Testis (tissue), 3 donors: ENCODE data around the gene STYXL1. TPM values are rescaled to one million over a fixed set of nuclear protein-coding genes. Genes with fewer than 3 reads are reported as not detected.

ENCODE experiments used
- DNase-seq: peaks from one replicate; pipeline ENCODE4 v3.0.0-alpha.2; 2019
- H3K27ac ChIP-seq, 2 donors: fragments of 200-600 bp; sonication (generic); one replicate each; pipeline ENCODE4 v1.5.1; 2019
- H3K27me3 ChIP-seq: fragments of 200-600 bp; sonication (generic); one replicate; pipeline ENCODE4 v1.5.1; 2019
- H3K36me3 ChIP-seq: fragments of 200-600 bp; sonication (generic); one replicate; pipeline ENCODE4 v1.5.1; 2017; ENCODE audit warnings: low read depth; ENCODE audit errors: missing control alignments
- H3K4me1 ChIP-seq: fragments of 200-600 bp; sonication (generic); one replicate; pipeline ENCODE4 v1.5.1; 2019
- H3K4me3 ChIP-seq, 2 donors: fragments of 200-600 bp; sonication (generic); one replicate each; pipeline ENCODE4 v1.5.1; 2017 to 2019
- H3K9me3 ChIP-seq: fragments of 200-600 bp; sonication (generic); one replicate; pipeline ENCODE4 v1.5.1; 2017
- CTCF ChIP-seq, 3 experiments: fragments of 450-650 bp in 2 of 3; fragments of 200-600 bp in 1 of 3; sonication (generic) in 1 of 3; IDR thresholded peaks; one replicate each; pipeline ENCODE4 v1.5.1; 2016 to 2019; ENCODE audit warnings: antibody characterized with exemption in 3 of 3, mild to moderate bottlenecking in 2 of 3, moderate library complexity in 1 of 3
- POLR2A ChIP-seq: fragments of 450-650 bp; IDR thresholded peaks from one replicate; pipeline ENCODE4 v1.6.1; 2017; ENCODE audit warnings: antibody characterized with exemption, mild to moderate bottlenecking, moderate library complexity
- WGBS, 2 donors: methylation state at CpG; one replicate each; pipeline ENCODE4 v1.1.5; 2018; 5-methylcytosine and 5-hydroxymethylcytosine counted together
- intact Hi-C: fragments of 100-400 bp; cut with DNase I; formaldehyde crosslinking; loops from one replicate; pipeline ENCODE4 v1.15.1; 2023; ENCODE audit warnings: low total_unique reads
- polyA plus RNA-seq: library from polyadenylated mRNA; stranded (reverse); fragments of 350-450 nt; fragmentation: Illumina TruSeq; extraction: RNeasy Lipid Tissue Mini Kit (QIAGEN cat#74804); gene quantifications from one replicate; pipeline ENCODE4 v1.2.3, GENCODE V29; 2014; ENCODE audit warnings: low read depth, low replicate concordance; ENCODE audit not compliant: insufficient read depth
- total RNA-seq, 2 donors: library from RNA; depleted of rRNA; stranded (reverse); fragments of >200 nt; gene quantifications; one replicate each; pipeline ENCODE4 v1.2.3, GENCODE V29; 2016

The STYXL1 gene
- total and polyA plus RNA-seq, 3 donors from 2014 or later = 47.0 to 122 (median 48.3) TPM

DNA sequence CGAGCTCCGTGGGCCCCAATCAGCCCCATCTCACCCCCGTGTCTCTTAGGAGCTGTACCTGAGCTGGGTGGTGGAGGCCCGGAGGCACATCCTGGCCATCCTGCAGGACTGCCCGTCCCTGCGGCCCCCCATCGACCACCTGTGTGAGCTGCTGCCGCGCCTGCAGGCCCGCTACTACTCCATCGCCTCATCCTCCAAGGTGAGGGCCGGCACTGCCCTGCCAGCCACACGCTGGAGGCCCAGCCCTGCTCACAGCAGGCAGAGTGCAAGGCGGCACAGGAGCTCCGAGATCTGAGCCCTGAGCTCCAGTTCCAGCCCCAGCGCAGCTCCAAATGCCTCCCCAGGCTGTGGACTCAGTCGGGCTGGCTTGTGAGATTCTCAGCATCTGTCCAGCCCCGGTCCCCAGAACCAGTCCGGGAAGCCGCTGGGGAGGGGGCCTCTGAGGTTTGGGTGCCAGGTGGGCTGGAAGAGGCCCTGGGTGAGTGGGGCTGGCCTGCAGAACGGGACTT is 62.7 kb downstream of the STYXL1 start:
- Histone ChIP-seq H3K4me3 (no peak overlapping the region), H3K27me3 (no peaks in the 10 kb centered on the region), H3K27ac (peak overlapping the region in 1 of 2 donors; percentile 39), H3K36me3 (no peaks in the 10 kb centered on the region), H3K9me3 (no peaks in the 10 kb centered on the region), H3K4me1 (peaks cover 25% of the 10 kb centered on the region)
- TF ChIP-seq CTCF (IDR thresholded peaks at IDR 0.05) (no peak), POLR2A (no peak)
- DNase-seq = no peak
- 65 to 100% methylated on average over 1 to 20 of the region's 21 CpGs for WGBS, 2 donors
- intact Hi-C loops = no loop called here

GRCh38 chr7:75984130-75985008 is 63.4 kb downstream of the STYXL1 start:
- Histone ChIP-seq H3K4me1 (peaks cover 24% of the 10 kb centered on the region), H3K9me3 (no peaks in the 10 kb centered on the region), H3K27ac (no peak overlapping the region), H3K27me3 (no peaks in the 10 kb centered on the region), H3K36me3 (no peaks in the 10 kb centered on the region), H3K4me3 (no peak overlapping the region)
- 88 to 100% methylated on average over 16 to 44 of the region's 44 CpGs for WGBS, 2 donors
- intact Hi-C loops = no loop called here
- no peak for DNase-seq
- TF ChIP-seq POLR2A = no peak
- no peak for TF ChIP-seq CTCF (IDR thresholded peaks at IDR 0.05)

DNA sequence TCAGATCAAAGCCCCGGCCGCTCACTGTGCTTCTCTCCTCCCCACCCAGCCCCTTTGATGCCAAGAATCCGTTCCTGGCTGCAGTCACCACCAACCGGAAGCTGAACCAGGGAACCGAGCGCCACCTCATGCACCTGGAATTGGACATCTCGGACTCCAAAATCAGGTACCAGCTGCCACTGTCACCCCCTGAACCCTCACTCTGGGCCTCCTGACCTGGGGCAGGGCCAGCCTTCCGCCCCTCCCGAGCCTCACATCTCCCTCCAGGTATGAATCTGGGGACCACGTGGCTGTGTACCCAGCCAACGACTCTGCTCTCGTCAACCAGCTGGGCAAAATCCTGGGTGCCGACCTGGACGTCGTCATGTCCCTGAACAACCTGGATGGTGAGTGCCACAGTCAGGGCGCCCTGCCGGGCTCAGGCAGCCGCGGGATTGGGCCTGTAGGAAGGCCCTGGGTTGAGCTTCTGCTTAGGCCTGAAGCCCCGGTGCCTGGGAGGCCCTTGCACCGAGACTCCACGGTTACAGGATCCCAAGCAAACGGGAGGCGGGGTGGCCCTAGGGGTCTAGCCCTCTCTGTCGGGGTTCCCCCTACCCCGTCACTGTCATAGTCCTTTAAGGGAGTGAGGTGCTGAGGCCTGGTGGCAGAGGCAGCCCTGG is 64.2 kb downstream of the STYXL1 start:
- Histone ChIP-seq H3K36me3 (no peaks in the 10 kb centered on the region), H3K4me1 (peaks cover 28% of the 10 kb centered on the region)
- WGBS, 2 donors = 80 to 83% methylated on average over 1 to 26 of the region's 26 CpGs

DNA sequence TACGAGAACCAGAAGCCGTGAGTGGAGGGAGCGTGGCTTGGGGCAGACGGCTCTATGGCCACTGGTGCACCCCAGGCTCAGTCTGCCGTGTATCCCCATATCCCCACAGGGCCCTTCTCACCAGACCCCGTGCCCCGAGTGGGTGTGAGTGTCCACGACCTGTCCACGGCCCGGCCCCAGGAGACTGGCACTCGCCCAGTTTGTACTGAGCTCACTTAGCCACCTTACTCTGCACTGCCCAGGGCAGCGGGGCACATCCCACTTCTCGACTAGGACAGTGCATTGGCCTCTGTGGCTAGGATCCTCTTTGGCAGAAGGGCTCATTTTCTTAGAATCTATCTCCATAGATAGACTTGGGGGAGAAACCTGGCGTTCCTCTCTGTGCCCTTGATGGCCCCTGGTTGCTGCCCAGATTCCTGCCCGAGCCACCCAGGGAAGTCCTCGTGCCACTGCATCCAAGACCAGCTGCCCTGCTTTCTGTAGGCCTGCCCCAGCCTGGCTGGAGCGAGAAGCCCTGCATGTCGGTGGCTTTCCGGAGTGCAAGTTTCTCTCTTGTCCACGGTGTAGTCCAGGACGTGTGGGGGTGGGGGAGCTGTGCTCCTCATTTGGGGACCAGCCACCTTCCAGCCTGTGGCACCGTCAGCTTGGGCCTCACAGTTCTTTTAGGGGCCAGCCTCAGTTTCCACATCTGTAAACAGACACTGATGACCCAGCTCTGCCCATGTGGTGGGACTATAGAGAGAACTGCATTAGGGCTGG is 65.3 kb downstream of the STYXL1 start:
- 68 to 81% methylated on average over 13 to 22 of the region's 22 CpGs for WGBS, 2 donors
- no peaks in the 10 kb centered on the region for H3K27me3 ChIP-seq
- no peaks in the 10 kb centered on the region for H3K9me3 ChIP-seq
- H3K27ac ChIP-seq = peak overlapping the region in 1 of 2 donors; percentile 5
- no peak for TF ChIP-seq POLR2A
- no peak for TF ChIP-seq CTCF (IDR thresholded peaks at IDR 0.05)
- H3K4me1 ChIP-seq = peaks cover 28% of the 10 kb centered on the region
- intact Hi-C loops = no loop called here
- H3K36me3 ChIP-seq = no peaks in the 10 kb centered on the region
- no peak for DNase-seq
- H3K4me3 ChIP-seq = no peak overlapping the region

More for the DNA sequence above, 64.2 kb downstream of the STYXL1 start:
- Histone ChIP-seq H3K27me3 (no peaks in the 10 kb centered on the region), H3K27ac (no peak overlapping the region), H3K9me3 (no peaks in the 10 kb centered on the region), H3K4me3 (no peak overlapping the region)
- no peak for TF ChIP-seq CTCF (IDR thresholded peaks at IDR 0.05)
- no peak for DNase-seq
- intact Hi-C loops = no loop called here
